ENCODE measurements around the gene CD96.

- no peak for TF ChIP-seq EZH2 (IDR thresholded peaks at IDR 0.05; ENCODE audit: borderline replicate concordance, low read length)
- TF ChIP-seq, protein P1, sequence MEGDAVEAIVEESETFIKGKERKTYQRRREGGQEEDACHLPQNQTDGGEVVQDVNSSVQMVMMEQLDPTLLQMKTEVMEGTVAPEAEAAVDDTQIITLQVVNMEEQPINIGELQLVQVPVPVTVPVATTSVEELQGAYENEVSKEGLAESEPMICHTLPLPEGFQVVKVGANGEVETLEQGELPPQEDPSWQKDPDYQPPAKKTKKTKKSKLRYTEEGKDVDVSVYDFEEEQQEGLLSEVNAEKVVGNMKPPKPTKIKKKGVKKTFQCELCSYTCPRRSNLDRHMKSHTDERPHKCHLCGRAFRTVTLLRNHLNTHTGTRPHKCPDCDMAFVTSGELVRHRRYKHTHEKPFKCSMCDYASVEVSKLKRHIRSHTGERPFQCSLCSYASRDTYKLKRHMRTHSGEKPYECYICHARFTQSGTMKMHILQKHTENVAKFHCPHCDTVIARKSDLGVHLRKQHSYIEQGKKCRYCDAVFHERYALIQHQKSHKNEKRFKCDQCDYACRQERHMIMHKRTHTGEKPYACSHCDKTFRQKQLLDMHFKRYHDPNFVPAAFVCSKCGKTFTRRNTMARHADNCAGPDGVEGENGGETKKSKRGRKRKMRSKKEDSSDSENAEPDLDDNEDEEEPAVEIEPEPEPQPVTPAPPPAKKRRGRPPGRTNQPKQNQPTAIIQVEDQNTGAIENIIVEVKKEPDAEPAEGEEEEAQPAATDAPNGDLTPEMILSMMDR (conservative IDR thresholded peaks at IDR 0.05 in 1 of 2, IDR thresholded peaks at IDR 0.05 in 1 of 2; ENCODE audit: extremely low read depth in 1 of 2, insufficient read depth in 1 of 2, low read depth in 1 of 2, low read length in 2 of 2): no peak
These were observed 76.9 kb downstream of the CD96 start for GRCh38 chr3:111618945-111619344.
